NOMO-1 (cell line): Measurements from ENCODE around the gene SUCLG2.

ENCODE experiments used
- DNase-seq, 2 experiments: peaks; one replicate each; lab custom pipeline; 2025; ENCODE audit not compliant: unreplicated experiment in 2 of 2; lab: John Stamatoyannopoulos, UW

SUCLG2 gene

DNA sequence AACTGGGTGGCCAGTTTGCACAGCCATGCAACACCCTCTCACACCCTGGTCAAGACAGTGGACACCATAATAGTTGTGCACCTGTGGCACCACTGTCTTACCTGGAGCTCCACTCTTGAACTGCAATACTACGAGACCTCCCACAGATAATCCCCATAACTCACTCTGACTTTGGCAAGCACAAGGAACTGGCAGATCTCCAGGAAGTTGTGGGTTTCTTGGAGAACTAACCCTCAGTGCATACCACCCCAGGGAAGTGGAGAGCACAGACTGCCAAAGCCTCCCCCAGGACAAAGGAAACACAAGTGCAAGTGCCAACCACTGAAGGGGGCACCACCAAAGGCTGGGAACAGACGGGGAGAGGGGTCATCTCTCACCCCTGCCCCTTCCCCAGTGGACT lies 318.6 kb downstream of the SUCLG2 start:
- DNase-seq, result no peak

DNA sequence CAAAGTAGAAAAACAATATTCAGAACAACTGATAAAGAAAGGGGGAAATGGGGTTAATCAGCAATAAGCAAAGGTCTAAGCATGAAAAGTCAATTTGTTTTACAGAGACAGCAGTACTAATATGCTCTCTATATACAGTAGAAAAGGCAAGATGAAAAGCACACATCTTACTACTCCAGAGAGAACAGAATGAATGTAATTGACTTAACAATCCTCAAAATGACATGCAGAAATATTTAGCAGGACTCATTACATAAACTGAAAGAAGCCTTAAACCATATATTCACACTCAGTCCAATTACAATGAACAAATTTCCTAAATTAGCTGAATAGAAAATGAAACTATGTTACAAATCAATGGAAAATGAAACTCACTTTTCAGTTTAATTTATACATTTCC lies 319.8 kb downstream of the SUCLG2 start:
- DNase-seq, result no peak

DNA sequence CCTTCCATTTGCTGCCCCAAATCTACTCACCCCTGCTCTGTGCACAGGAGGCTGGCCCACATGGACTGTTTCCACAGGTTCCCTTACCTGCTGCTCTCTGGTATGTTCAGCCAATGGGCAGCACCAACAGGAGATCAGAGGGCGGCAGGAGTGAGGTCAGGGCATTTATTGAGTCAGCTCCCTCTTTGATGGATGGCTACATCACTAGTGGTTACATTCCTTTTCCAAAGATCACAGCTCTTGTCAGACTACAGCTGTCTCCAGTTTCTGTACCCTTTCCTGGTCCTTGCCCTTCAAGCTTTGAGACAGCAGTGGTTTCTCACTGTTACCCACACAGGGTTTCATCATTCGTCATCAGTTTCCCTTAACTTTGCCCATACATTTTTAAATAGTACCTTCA lies 325.1 kb downstream of the SUCLG2 start:
- no peak for DNase-seq

DNA sequence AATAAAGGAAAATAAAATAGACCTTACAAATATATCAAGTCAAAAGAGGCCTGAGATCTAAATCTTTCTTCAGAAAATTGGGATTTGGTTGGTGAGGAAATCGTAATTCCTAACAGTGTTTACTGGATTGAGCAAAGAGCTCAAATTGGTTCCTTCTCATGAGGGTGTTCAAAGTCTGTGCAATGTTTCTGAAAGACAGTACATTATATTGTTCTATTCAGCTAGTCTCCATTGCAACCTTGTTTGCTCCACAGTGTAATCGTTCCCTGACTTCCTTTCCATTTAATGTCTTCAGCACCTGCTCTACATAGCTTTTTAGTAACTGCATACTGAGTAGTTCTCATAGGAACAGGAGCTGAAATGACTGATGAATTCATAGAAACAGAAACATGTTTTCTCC lies 326.8 kb downstream of the SUCLG2 start:
- DNase-seq, result no peak

DNA sequence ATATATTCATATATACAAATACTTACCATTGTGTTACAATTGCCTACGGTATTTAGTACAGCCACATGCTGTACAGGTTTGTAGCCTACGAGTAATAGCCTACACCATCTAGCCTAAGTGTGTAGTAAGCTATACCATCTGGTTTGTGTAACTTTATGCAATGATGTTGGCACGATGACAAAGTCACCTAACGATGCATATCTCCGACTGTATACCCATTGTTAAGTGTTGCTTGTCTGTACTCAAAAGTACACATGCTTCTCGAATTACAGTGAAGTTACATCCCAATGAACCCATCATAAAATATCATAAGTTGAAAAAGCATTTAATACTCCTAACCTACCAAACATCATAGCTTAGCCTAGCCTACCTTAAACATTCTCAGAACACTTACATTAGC lies 329.2 kb downstream of the SUCLG2 start:
- DNase-seq, result no peak
